Stimulated activated CD4-positive, alpha-beta T cell treated with anti-CD3 and anti-CD28 coated beads, Interleukin-15, amount 100 ng/mL, for 24 hours (primary cell): ENCODE results near the gene CCDC15.

Experiments used
- DNase-seq: peaks from one replicate; pipeline ENCODE4 v3.0.0-alpha.2; 2020

The CCDC15 gene, protein sequence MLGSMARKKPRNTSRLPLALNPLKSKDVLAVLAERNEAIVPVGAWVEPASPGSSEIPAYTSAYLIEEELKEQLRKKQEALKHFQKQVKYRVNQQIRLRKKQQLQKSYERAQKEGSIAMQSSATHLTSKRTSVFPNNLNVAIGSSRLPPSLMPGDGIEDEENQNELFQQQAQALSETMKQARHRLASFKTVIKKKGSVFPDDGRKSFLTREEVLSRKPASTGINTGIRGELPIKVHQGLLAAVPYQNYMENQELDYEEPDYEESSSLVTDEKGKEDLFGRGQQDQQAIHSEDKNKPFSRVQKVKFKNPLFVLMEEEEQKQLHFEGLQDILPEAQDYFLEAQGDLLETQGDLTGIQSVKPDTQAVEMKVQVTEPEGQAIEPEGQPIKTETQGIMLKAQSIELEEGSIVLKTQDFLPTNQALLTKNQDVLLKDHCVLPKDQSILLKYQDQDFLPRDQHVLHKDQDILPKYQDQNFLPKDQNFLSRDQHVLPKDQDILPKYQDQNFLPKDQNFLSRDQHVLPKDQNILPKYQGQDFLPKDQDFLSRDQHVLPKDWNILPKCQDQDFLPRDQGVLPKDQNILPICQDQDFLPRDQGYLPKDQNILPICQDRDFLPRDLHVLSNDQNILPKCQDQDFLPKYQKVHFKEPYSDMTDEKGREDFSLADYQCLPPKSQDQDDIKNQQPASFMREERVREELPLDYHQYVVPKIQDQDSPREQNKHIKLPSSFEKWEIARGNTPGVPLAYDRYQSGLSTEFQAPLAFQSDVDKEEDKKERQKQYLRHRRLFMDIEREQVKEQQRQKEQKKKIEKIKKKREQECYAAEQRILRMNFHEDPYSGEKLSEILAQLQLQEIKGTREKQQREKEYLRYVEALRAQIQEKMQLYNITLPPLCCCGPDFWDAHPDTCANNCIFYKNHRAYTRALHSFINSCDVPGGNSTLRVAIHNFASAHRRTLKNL

DNA sequence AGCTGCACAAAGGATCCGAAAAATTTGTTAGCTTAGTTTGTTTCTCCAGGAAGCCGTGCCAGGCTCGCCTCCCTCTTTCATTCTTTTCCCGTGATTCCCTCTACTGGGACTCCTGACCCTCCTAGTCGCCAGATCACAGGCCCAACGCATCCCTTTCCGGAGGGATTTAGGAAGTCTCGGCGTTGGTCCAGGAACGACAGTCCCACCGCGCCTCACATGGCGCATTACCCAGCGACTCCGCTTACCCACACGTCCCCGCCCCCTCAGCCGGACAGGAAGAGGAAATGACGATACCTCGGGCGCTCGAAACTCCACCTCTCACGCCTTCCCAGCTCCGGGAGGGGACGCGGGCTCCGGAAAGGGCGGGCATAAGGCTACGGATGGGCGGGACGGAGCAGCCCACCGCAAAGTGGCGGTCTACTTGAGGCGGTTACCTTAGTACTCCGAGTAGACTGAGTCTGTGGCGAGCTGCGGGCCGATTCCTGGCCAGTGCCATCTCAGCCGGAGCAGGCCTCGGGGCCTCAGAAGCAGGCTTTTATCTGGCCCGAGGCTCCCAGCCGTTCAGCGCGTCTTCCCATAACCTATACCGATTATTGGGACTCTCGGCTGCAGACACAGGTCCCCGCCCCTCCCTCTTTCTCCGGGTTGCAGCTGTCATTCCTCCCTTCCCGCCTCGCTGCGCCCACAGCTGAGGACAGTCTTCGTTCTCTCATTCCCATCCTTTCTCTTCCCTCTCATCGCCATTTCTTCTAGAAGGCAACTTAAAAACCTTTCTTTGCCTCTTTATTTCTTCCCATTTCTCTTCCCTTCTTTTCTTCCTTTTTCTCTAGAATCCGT, at the start of gene CCDC15:
Gene CCDC15 (plus strand): TSS at position 450 of the 837 bp plus-strand sequence. CDS start 531 bp downstream, outside the sequence.
- peak; percentile 98 for DNase-seq

DNA sequence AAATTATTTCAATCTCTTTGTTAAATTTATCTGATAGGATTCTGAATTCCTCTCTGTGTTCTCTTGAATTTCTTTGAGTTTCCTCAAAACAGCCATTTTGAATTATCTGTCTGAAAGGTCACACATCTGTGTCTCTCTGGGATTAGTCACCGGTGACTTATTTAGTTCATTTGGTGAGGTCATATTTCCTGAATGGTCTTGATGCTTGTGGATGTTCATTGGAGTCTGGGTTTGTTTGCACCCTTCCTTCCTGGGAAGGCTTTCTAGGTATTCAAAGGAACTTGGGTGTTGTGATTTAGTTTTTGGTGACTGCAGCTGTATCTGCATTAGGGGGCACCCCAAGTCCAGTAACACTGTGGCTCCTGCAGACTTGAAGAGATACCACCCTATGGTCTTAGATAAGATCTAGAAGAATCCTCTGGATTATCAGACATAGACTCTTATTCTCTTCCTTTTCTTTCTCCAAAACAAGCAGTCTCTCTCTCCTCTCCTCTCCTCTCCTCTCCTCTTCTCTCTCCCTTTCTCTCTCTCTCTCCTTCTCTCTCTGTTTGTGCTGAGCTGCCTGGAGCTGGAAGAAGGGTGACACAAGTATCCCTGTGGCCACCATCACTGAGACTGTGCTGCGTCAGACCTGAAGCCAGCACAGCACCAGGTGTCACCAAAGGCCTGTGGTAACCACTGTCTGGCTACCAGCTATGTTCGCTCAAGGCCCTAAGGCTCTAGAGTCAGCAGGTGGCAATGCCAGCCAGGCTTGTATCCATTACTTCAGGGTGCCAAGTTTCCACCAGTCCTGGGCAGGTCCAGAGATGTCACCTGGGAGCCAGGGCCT, 38.2 kb upstream of the CCDC15 start:
- DNase-seq = no peak

DNA sequence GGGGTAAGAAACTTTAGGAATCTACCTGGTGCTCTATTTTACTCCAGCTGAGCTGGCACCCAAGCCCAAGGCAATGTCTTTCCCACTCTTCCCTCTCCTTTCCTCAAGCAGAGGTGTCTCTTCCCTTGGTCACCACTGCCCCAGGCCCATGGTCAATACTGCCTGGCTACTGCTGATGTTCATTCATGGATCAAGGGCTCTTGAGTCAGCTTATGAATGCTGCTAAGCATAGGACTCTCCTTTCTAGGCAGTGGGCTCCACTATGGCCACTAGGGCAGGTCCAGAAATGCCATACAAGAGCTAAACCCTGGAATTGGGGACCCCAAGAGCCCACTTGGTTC, 37.7 kb upstream of the CCDC15 start:
- DNase-seq = no peak

DNA sequence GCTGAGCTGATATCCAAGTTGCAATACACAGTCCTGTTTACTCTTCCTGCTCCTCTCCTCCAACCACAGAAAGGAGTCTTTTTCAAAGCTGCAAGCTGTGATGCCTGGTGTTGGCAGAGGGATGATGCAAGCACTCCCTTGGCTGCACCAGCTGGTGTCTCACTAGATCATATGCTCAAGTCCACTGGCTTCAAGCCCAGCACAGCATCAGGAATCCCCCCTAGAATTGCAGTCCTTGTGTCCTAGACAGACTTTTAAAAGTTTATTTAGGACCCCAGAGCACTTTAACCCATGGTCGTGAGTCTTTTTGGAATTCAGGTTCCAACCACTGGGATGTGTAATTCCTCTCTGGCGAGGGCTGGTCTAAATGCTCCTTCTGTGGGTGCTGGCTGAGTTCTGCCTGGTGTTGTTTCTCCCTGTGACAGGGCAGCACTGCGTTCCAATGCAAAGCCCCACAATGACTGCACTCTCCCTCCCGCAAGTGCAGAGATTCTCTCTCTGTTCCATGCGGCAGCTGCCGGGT, 36.8 kb upstream of the CCDC15 start:
- DNase-seq = no peak

DNA sequence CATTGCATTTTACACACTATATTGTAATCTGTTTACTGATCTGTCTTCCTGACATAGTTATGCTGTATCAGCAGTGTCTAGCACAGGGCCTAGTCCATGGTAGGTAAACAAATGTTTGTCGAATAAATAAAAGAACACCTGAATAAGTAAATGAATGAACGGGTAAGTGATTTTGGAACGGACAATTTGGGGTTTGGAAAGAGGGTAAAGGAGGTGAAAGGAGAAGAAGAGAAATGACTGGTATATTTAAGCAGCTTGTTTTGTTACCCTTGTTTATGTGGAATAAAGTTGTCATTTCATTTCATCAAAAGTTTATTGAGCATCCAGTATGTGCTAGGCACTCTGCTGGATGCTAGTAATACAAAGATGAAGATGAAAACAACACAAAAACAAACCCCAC, 35.1 kb upstream of the CCDC15 start, which contains the start of gene HEPN1:
Gene HEPN1 (plus strand): TSS at position 301 of the 400 bp plus-strand sequence.
- DNase-seq = no peak

DNA sequence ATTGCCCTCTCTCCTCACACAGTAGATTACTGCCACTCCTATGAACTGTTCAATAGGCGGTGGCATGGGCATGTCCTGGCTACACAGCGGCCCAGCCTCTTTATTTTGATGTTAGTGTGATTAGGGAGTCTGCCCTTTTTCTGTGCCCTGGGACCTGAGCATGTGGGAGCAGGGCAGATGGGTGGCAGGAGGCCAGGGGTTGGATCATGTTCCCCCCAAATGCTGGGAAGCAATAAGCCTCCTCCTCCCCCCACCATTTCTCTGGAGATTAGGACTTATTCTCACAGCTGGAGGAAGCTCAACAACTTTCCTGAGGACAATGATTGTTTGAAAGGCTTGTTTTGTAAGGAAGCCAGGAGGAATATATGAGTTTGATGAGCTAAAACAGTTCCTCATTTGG, 34.1 kb upstream of the CCDC15 start:
- no peak for DNase-seq

DNA sequence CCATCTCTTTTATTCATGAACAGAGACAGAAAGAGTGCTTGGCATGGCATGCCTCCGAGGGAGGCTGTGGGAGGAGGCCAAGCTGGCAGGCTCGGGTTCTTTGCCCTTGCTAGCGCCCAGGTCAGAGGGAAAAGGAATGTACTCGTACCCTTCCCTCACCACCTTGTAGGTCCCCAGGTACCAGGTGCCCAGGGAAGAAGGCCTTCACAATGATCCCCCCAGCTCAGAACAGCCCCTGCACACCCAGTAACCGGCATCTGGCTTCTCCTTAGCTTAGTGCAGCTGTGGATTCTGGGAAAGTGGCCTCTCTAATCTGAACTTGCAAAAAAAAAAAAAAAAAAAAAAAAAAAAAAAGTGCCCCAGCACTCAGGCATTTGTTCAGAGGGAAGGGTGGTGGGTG, 33.6 kb upstream of the CCDC15 start:
- no peak for DNase-seq

DNA sequence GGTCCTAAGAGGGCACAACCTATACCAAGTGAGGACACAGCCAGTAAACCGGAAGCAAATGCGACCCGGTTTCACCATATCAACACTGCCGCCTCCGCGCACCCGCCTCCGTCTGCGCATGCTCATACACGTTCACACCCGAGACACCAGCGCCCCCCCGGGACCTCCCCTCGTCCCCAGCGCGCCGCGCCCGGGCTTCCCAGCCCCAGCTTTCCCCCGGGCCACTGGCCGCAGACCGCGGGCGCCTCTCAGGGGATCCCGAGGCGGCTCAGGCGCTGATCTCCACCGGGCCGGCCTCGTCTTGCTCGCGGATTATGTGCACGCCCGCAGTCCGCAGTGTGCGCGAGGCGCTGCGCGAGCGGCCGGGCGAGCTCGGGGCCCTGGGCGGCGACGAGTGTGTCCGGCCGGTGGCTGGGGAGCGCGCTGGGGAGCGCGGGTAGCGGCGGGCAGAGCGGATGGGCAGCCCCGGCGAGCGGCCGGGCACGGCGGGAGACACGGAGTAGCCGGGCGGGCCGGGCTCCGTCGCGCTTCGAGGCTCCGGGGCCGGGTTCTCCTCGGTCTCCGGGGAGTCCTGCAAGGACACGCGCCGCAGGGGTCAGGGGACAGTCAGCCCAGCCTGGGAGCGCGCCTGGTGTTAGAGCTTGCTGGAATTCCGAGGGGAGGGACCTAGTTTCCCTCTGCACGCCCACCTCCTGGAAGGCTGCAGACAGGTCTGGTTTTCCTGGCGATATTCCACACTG, 33.0 kb upstream of the CCDC15 start:
- DNase-seq = peak; percentile 86

DNA sequence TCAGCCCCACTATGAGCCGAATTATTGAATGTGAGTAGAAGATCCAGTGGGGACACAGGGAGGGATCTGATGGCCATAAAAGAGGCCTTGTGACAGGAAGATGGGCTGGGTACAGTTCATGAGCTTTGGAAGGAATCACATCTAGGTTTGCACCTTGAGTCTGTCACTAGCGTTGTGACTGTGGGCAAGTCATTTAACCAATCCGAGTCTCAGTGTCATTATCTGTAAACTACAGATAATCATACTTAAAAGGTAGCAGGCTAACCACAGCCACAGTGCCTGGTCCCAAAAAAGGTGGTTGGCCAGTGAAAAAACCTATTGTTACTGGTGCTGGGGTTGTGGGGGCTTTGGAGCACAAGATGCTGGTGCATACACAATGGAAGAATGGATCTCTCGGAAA, 31.2 kb upstream of the CCDC15 start:
- DNase-seq = no peak

DNA sequence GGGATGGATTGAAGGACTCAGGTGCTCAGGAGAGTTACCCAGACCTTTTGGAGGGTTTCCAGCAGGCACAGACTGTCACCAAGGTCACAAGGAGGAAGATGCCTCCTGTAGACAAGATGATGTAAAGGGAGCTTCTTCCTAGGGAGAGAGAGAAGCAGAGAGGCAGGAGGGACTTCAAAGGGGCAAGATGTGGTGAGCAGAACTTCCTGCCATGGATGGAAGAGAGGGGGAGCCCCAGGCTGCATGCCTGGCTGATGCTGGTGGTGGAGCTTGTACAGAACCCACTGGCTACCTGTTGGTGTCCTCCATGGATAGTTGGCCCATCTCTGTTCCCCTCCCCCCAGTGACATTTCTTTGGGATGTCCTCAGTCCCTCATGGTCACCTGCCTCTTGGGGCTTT, 30.7 kb upstream of the CCDC15 start:
- no peak for DNase-seq

DNA sequence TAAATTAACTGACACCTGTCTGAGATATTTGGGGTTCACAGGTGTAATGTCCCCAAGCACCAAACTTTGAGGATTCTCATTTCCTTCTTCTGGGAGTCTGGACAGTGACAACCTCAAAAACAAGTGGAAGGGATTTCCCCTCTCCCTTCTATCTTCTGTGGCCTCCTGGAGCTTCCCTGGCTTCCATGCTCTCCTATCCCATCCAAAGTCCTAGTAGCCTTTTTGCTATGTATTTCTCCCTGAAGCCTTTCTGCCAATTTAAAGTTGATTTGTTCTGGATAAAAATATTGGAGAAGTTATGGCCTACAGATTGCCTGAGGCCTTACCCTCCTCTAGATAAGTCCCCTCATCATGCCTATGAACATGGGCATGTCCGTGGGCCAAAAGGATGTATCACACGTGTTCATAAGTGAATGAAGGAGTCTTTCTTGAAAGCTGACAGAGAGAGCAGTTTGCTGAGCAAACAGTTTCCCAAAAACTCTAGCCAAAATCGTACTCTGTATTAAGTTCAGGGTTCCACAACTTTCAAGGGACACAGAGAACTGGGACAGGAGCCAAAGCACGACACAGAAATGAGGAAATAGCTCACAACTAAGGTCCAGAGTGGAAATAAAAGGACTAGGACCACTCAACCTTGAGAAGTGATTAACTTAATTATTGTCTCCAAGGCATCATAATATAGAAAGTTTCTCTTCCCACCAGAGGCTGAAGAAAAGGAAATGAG, 24.9 kb upstream of the CCDC15 start:
- DNase-seq = no peak

DNA sequence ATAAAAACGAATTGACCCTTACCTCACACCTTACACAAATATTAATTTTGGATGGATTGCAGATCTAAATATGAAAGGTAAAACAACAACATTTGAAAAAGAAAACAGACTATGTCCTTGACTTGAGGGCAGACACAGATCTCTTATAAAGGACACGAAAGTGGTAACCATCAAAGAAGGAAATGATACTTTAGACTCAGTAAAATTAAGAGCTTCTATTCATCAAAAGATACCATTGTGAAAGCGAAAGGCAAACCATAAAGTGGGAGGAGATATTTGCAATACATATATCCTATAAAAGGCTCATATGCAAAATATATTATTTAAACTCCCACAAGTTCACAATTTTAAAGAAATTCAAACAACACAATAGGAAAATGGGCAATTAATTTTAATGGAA, 23.2 kb upstream of the CCDC15 start:
- no peak for DNase-seq

DNA sequence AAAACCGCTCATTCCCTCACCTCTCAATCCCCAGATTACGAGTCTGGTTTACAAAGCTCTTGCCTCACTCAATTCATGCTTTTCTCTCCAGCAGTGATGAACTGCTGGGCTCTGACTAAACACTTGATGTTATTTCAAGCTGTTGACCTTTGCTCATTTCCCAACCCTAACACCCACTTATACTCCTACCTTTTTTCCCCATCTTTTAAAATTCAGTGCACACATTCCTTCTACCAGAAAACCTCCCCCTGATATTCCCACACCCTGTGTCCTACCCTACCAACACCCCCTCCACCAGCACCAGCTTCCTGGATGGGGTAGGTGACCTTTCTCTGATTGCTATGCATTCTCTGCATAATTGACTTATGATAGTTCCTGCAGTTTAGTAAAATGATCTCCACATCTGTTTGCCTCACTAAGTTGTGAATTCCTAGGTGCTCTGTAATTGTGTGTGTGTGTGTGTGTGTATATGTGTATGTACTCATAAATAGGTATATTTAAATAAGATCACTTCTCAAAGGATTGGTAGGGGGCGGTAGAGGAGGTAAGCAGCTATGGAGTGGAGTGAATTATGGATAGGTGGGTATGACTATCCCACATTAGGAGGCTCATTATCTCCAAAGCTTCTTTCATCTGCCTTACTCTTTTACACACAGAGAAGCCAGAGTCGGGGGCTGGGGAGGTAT, 19.0 kb upstream of the CCDC15 start:
- DNase-seq = no peak

DNA sequence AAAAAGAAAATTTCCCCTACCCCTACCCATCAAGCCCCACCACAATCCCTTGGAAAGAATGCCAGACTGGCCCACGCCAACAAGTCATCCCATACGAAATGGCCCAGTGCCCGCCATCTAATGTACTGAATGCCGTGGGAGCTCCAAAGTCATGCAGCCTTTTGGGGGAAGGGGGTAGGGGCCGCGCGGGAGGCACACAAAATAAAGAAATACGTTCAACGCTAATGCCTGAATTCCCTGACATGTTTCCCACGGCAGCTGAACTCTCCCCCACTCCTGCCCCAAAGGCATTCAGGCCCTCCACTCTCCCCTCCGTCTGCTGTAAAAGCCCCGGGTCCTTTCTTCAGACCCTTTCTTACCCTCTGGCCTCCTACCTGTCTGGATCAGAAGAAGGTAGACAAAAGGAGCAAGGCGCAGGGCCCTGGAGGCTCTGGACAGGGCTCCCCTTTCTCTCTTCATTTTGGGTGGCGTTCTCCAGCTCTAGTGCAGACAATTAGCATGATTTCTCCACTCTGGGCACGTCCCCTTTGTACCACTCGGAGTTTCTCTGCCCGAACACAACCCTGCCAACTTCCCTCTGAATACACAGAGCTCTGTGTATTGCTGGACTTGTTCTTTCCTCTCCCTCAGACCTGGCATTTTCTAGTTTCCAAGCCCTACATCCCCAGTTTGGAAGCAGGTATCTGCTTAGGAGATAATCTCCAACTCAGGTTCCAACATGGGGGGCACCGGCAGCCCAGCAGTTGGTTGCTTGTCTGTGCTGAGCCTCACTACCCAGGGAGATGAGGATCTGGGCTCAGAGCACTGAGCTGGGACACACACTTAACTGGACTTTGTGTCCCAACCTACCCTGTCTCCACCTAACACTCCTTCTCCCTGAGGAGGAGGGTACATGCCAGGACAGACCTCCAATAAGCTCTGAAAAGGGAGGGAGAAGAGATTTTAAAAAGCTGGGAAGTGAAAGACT, 18.2 kb upstream of the CCDC15 start, which contains the start of gene HEPACAM:
Gene HEPACAM (minus strand): TSS at position 500 of the 967 bp plus-strand sequence. CDS start 41 bp downstream, at position 459.
- no peak for DNase-seq

DNA sequence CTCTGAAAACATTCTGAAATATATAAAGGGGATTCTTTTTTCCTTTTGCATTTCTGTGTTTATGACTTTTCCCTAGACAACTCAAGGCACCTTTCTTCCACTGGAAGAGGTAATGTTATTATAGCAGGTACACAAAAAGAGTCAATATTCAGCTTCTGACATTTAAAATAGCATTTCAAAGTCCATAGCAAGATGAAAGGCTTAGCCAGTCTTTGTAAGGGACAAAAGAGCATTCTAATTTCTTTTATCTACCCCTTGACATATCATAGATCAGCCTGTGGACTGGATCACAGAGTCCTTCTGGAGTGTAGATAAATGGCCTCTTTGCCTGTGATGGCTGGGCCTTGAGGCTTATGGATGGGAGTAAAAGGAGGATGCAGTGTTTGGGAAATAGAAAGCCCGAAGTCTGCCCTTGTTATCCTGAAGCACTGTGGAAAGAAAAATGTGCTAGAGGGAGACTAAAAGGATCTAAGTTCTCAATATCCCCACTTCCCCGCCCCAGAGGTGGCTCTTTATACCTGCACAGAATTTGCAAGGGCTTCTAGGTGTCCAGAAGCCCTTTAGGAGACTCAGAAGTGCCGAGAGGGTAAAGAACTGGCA, 16.6 kb upstream of the CCDC15 start:
- DNase-seq = no peak

DNA sequence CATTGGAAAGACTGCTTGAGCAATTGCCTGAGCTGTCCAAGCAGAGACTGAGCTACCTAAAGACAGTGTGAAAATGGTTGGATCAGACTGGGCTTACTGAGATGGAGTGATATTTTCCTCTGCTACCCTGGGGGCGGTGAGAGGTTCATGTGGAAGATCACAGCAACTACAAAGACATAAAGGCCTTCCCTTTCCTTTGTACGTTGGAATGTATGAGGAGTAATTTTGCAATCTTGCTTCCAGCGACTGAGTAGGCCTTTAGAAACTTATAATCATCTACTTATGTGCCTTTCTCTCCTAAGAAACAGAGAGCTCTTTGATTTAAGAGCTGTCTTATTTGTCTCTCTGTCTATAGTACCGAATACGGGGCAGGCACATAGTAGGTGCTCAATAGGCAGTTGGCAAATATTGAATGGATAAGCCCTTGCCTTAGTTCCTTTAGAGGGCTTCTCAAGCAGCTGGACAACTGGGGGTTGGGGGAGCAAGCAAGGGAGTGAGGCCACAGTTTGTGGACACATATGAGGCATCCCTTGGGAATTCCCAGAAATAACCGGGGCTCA, 15.7 kb upstream of the CCDC15 start:
- no peak for DNase-seq

DNA sequence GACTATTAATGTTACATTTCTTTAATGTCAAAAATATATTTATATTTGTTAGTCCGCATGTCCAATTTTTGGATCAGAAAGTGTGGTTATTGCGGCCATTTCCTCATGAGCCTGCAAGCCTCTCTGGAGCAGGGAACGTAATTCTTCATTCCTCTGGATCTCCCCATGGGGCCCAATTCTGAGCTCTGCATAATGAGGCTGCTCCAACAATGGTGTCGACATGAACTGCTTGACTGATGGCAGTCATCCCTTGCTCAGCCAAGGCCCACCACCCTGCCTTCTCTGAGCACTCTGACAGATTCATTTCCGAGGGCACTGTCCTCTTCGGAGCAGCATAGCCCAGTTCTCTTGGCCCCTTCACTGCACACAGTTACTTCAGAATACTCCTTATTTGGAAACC, 15.0 kb upstream of the CCDC15 start:
- no peak for DNase-seq

DNA sequence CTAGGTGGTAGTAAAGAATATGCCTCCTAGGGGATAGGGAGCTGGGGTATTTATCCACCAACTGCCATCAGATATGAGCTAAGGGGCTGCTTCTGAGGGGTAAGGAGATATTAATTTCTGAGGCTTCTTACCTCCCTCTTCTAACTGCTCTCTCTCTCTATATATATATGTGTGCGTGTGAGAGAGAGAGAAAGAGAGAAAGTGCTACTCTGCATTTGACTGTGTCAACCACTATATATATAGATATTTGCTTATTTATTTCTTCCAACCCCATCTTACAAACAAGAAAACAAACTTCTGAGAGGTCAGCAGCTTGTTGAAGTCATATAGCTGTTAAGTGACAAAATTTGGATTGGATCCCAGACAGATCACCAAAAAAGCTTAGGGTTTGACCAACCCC, 12.3 kb upstream of the CCDC15 start:
- DNase-seq = no peak
